DMS 273 (cell line): ENCODE measurements around the gene IRX1.

ENCODE experiments used
- DNase-seq: peaks from one replicate; lab custom pipeline; 2025; ENCODE audit not compliant: unreplicated experiment; lab: John Stamatoyannopoulos, UW

IRX1 gene

GRCh38 chr5:3600106-3601060 lies 4.8 kb downstream of the IRX1 start:
- no peak for DNase-seq

GRCh38 chr5:3601061-3601710 lies 5.6 kb downstream of the IRX1 start:
- no peak for DNase-seq

GRCh38 chr5:3601911-3602782 lies 6.5 kb downstream of the IRX1 start:
- no peak for DNase-seq

- no peak for DNase-seq
Observed at GRCh38 chr5:3602785-3603502, 7.3 kb downstream of the IRX1 start.

- DNase-seq: no peak
Observed at GRCh38 chr5:3604501-3604900, 8.9 kb downstream of the IRX1 start.

GRCh38 chr5:3605298-3606010 lies 9.8 kb downstream of the IRX1 start:
- no peak for DNase-seq

- DNase-seq: no peak
Observed at GRCh38 chr5:3606121-3606831, 10.6 kb downstream of the IRX1 start.

GRCh38 chr5:3607541-3608181 lies 12.0 kb downstream of the IRX1 start:
- no peak for DNase-seq

GRCh38 chr5:3609120-3609681 lies 13.6 kb downstream of the IRX1 start:
- no peak for DNase-seq

- DNase-seq: no peak
Observed at GRCh38 chr5:3612591-3613042, 17.0 kb downstream of the IRX1 start.

- DNase-seq: no peak
Observed at GRCh38 chr5:3613726-3614125, 18.1 kb downstream of the IRX1 start.

GRCh38 chr5:3615217-3615616 lies 19.6 kb downstream of the IRX1 start:
- DNase-seq: no peak

GRCh38 chr5:3615829-3616228 lies 20.2 kb downstream of the IRX1 start:
- DNase-seq: no peak

- DNase-seq: no peak
Observed at GRCh38 chr5:3619579-3619978, 23.9 kb downstream of the IRX1 start.

- no peak for DNase-seq
Observed at GRCh38 chr5:3622961-3623360, 27.3 kb downstream of the IRX1 start.

GRCh38 chr5:3625626-3626025 lies 30.0 kb downstream of the IRX1 start:
- no peak for DNase-seq

GRCh38 chr5:3634061-3634460 lies 38.4 kb downstream of the IRX1 start:
- DNase-seq: no peak

GRCh38 chr5:3639175-3639574 lies 43.5 kb downstream of the IRX1 start:
- no peak for DNase-seq

- no peak for DNase-seq
Observed at GRCh38 chr5:3642231-3642630, 46.6 kb downstream of the IRX1 start.
